ENCODE measurements around the gene CDKN2B-AS1.

Gene CDKN2B-AS1

DNA sequence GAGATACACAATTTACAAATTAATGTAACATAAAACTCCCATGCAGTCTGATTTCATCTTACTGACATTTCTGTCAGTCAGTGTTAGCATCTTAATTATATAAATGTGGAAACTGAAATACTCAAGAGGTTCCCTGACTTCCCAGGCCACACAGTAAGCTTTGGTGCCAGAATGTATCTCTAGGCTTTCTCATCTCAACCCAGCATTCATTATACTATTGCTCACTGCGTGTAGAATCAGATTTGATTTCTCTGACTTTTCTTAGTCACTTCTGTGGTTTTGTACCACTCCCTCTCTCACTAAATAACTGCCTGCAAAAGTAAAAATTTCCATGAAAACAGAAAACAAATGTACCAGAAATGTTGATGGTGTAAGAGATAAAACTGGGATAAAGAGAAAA lies 46.2 kb downstream of the CDKN2B-AS1 start:
- Histone ChIP-seq H3K9ac (ENCODE audit: low read length) (no peak overlapping the region), H3K36me3 (ENCODE audit: control insufficient read depth, low read depth, low read length) (no peaks in the 10 kb centered on the region), H3K27ac (ENCODE audit: low read length) (no peak overlapping the region), H3K4me1 (ENCODE audit: control insufficient read depth, low read depth, low read length) (no peaks in the 10 kb centered on the region), H3K4me3 (ENCODE audit: low read length) (no peak overlapping the region), H3K27me3 (ENCODE audit: control insufficient read depth, insufficient read depth, low read length) (no peaks in the 10 kb centered on the region), H3K9me3 (ENCODE audit: control insufficient read depth, low read depth, low read length) (no peaks in the 10 kb centered on the region)

GRCh38 chr9:22041344-22041743 lies 46.8 kb downstream of the CDKN2B-AS1 start:
- Histone ChIP-seq H3K36me3 (ENCODE audit: control insufficient read depth, low read depth, low read length) (no peaks in the 10 kb centered on the region), H3K4me1 (ENCODE audit: control insufficient read depth, low read depth, low read length) (no peaks in the 10 kb centered on the region), H3K9ac (ENCODE audit: low read length) (no peak overlapping the region), H3K4me3 (ENCODE audit: low read length) (no peak overlapping the region), H3K27me3 (ENCODE audit: control insufficient read depth, insufficient read depth, low read length) (no peaks in the 10 kb centered on the region), H3K27ac (ENCODE audit: low read length) (no peak overlapping the region), H3K9me3 (ENCODE audit: control insufficient read depth, low read depth, low read length) (no peaks in the 10 kb centered on the region)

GRCh38 chr9:22041775-22042174 lies 47.2 kb downstream of the CDKN2B-AS1 start:
- Histone ChIP-seq H3K27ac (ENCODE audit: low read length) (no peak overlapping the region), H3K4me3 (ENCODE audit: low read length) (no peak overlapping the region), H3K36me3 (ENCODE audit: control insufficient read depth, low read depth, low read length) (no peaks in the 10 kb centered on the region), H3K27me3 (ENCODE audit: control insufficient read depth, insufficient read depth, low read length) (no peaks in the 10 kb centered on the region), H3K9me3 (ENCODE audit: control insufficient read depth, low read depth, low read length) (no peaks in the 10 kb centered on the region), H3K4me1 (ENCODE audit: control insufficient read depth, low read depth, low read length) (no peaks in the 10 kb centered on the region), H3K9ac (ENCODE audit: low read length) (no peak overlapping the region)

GRCh38 chr9:22043928-22044327 lies 49.3 kb downstream of the CDKN2B-AS1 start:
- no peaks in the 10 kb centered on the region for H3K9me3 ChIP-seq (ENCODE audit: control insufficient read depth, low read depth, low read length)
- no peaks in the 10 kb centered on the region for H3K36me3 ChIP-seq (ENCODE audit: control insufficient read depth, low read depth, low read length)
- H3K27me3 ChIP-seq (ENCODE audit: control insufficient read depth, insufficient read depth, low read length) = no peaks in the 10 kb centered on the region
- no peaks in the 10 kb centered on the region for H3K4me1 ChIP-seq (ENCODE audit: control insufficient read depth, low read depth, low read length)
- no peak overlapping the region for H3K4me3 ChIP-seq (ENCODE audit: low read length)
- H3K27ac ChIP-seq (ENCODE audit: low read length) = no peak overlapping the region
- no peak overlapping the region for H3K9ac ChIP-seq (ENCODE audit: low read length)

- H3K36me3 ChIP-seq (ENCODE audit: control insufficient read depth, low read depth, low read length) = no peaks in the 10 kb centered on the region
- H3K4me1 ChIP-seq (ENCODE audit: control insufficient read depth, low read depth, low read length) = no peaks in the 10 kb centered on the region
- H3K9ac ChIP-seq (ENCODE audit: low read length) = no peak overlapping the region
- no peak overlapping the region for H3K4me3 ChIP-seq (ENCODE audit: low read length)
- no peaks in the 10 kb centered on the region for H3K27me3 ChIP-seq (ENCODE audit: control insufficient read depth, insufficient read depth, low read length)
- no peaks in the 10 kb centered on the region for H3K9me3 ChIP-seq (ENCODE audit: control insufficient read depth, low read depth, low read length)
- no peak overlapping the region for H3K27ac ChIP-seq (ENCODE audit: low read length)
Observed at GRCh38 chr9:22044583-22044982, 50.0 kb downstream of the CDKN2B-AS1 start.

DNA sequence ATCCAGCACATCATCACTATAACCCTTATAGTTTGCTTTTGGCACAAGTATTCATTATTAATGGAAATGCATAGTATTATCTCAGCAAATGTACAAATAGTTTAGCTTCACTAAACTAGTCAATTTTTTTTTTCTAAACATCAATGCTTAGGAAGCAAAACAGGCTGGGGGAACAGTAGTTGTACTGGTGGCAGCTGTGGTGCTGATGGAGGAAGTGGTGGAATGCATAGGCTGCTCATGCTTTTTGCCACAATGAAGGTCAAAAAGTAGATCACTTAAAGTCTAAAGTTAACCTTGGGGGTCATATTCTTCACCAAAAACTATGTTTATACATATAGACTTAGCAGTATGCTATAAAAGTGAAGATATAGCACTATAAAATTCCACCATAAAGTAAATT lies 50.8 kb downstream of the CDKN2B-AS1 start:
- no peaks in the 10 kb centered on the region for H3K36me3 ChIP-seq (ENCODE audit: control insufficient read depth, low read depth, low read length)
- no peak overlapping the region for H3K9ac ChIP-seq (ENCODE audit: low read length)
- H3K4me3 ChIP-seq (ENCODE audit: low read length) = no peak overlapping the region
- H3K27me3 ChIP-seq (ENCODE audit: control insufficient read depth, insufficient read depth, low read length) = no peaks in the 10 kb centered on the region
- H3K4me1 ChIP-seq (ENCODE audit: control insufficient read depth, low read depth, low read length) = no peaks in the 10 kb centered on the region
- H3K27ac ChIP-seq (ENCODE audit: low read length) = no peak overlapping the region
- H3K9me3 ChIP-seq (ENCODE audit: control insufficient read depth, low read depth, low read length) = no peaks in the 10 kb centered on the region

- no peaks in the 10 kb centered on the region for H3K9me3 ChIP-seq (ENCODE audit: control insufficient read depth, low read depth, low read length)
- no peaks in the 10 kb centered on the region for H3K36me3 ChIP-seq (ENCODE audit: control insufficient read depth, low read depth, low read length)
- H3K4me3 ChIP-seq (ENCODE audit: low read length) = no peak overlapping the region
- no peaks in the 10 kb centered on the region for H3K27me3 ChIP-seq (ENCODE audit: control insufficient read depth, insufficient read depth, low read length)
- no peak overlapping the region for H3K27ac ChIP-seq (ENCODE audit: low read length)
- H3K4me1 ChIP-seq (ENCODE audit: control insufficient read depth, low read depth, low read length) = no peaks in the 10 kb centered on the region
- H3K9ac ChIP-seq (ENCODE audit: low read length) = no peak overlapping the region
Observed at GRCh38 chr9:22046243-22046885, 51.8 kb downstream of the CDKN2B-AS1 start.

DNA sequence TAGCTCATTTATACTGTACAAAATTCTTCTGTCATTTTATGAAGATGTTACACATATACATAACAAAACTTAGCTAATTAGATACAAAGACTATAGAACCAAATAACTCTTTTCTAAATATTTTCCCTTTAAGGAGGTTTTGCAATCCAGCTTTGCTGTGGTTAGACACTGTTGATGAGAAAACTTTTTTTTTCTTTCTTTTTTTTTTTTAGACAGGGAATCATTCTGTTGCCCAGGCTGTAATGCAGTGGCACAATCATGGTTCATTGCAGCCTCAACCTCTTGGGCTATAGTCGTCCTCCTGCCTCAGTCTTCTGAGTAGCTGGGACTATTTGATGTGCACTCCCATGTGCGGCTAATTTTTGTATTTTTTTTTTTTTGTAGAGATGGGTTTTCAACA lies 53.0 kb downstream of the CDKN2B-AS1 start:
- Histone ChIP-seq H3K27ac (ENCODE audit: low read length) (no peak overlapping the region), H3K4me1 (ENCODE audit: control insufficient read depth, low read depth, low read length) (no peaks in the 10 kb centered on the region), H3K9ac (ENCODE audit: low read length) (no peak overlapping the region), H3K36me3 (ENCODE audit: control insufficient read depth, low read depth, low read length) (no peaks in the 10 kb centered on the region), H3K4me3 (ENCODE audit: low read length) (no peak overlapping the region), H3K27me3 (ENCODE audit: control insufficient read depth, insufficient read depth, low read length) (no peaks in the 10 kb centered on the region), H3K9me3 (ENCODE audit: control insufficient read depth, low read depth, low read length) (no peaks in the 10 kb centered on the region)

- Histone ChIP-seq H3K4me3 (ENCODE audit: low read length) (no peak overlapping the region), H3K4me1 (ENCODE audit: control insufficient read depth, low read depth, low read length) (no peaks in the 10 kb centered on the region), H3K9ac (ENCODE audit: low read length) (no peak overlapping the region), H3K27ac (ENCODE audit: low read length) (no peak overlapping the region), H3K36me3 (ENCODE audit: control insufficient read depth, low read depth, low read length) (no peaks in the 10 kb centered on the region), H3K9me3 (ENCODE audit: control insufficient read depth, low read depth, low read length) (no peaks in the 10 kb centered on the region), H3K27me3 (ENCODE audit: control insufficient read depth, insufficient read depth, low read length) (no peaks in the 10 kb centered on the region)
Observed at GRCh38 chr9:22049411-22049810, 54.8 kb downstream of the CDKN2B-AS1 start.

GRCh38 chr9:22050924-22051323 lies 56.3 kb downstream of the CDKN2B-AS1 start:
- no peaks in the 10 kb centered on the region for H3K27me3 ChIP-seq (ENCODE audit: control insufficient read depth, insufficient read depth, low read length)
- no peaks in the 10 kb centered on the region for H3K36me3 ChIP-seq (ENCODE audit: control insufficient read depth, low read depth, low read length)
- no peak overlapping the region for H3K27ac ChIP-seq (ENCODE audit: low read length)
- no peak overlapping the region for H3K4me3 ChIP-seq (ENCODE audit: low read length)
- no peaks in the 10 kb centered on the region for H3K9me3 ChIP-seq (ENCODE audit: control insufficient read depth, low read depth, low read length)
- H3K4me1 ChIP-seq (ENCODE audit: control insufficient read depth, low read depth, low read length) = no peaks in the 10 kb centered on the region
- no peak overlapping the region for H3K9ac ChIP-seq (ENCODE audit: low read length)

- H3K9me3 ChIP-seq (ENCODE audit: control insufficient read depth, low read depth, low read length) = no peaks in the 10 kb centered on the region
- H3K9ac ChIP-seq (ENCODE audit: low read length) = no peak overlapping the region
- H3K4me3 ChIP-seq (ENCODE audit: low read length) = no peak overlapping the region
- no peaks in the 10 kb centered on the region for H3K27me3 ChIP-seq (ENCODE audit: control insufficient read depth, insufficient read depth, low read length)
- no peaks in the 10 kb centered on the region for H3K36me3 ChIP-seq (ENCODE audit: control insufficient read depth, low read depth, low read length)
- H3K4me1 ChIP-seq (ENCODE audit: control insufficient read depth, low read depth, low read length) = no peaks in the 10 kb centered on the region
- H3K27ac ChIP-seq (ENCODE audit: low read length) = no peak overlapping the region
Observed at GRCh38 chr9:22052376-22052945, 57.9 kb downstream of the CDKN2B-AS1 start.

DNA sequence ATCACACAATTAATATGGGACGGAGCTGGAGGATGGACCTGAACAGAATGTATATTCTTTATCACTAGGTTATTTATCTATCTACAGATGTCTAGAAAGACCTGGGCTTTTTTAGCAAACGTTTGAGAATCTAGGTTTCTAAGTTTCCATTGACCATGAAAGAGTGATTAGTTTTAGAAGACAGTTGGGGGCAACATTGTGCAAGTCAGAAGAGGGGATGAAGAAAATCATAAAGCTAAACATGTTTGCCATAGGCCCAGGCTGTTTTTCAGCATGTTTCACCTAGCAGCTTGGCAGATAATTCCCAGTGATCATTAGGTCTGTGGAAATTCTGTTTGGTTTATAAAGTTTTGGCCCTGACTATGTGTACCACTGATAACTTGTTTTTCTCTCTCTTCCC lies 58.6 kb downstream of the CDKN2B-AS1 start:
- H3K9me3 ChIP-seq (ENCODE audit: control insufficient read depth, low read depth, low read length) = no peaks in the 10 kb centered on the region
- H3K4me3 ChIP-seq (ENCODE audit: low read length) = no peak overlapping the region
- no peak overlapping the region for H3K27ac ChIP-seq (ENCODE audit: low read length)
- no peaks in the 10 kb centered on the region for H3K36me3 ChIP-seq (ENCODE audit: control insufficient read depth, low read depth, low read length)
- H3K27me3 ChIP-seq (ENCODE audit: control insufficient read depth, insufficient read depth, low read length) = no peaks in the 10 kb centered on the region
- H3K4me1 ChIP-seq (ENCODE audit: control insufficient read depth, low read depth, low read length) = no peaks in the 10 kb centered on the region
- H3K9ac ChIP-seq (ENCODE audit: low read length) = no peak overlapping the region

Measured in iPS-18a (cell line).